Stomach (tissue), 9 donors: ENCODE data around the gene CAV2. TPM values are rescaled to one million over a fixed set of nuclear protein-coding genes. Genes with fewer than 3 reads are reported as not detected.

Experiments used
- DNase-seq, 2 donors: peaks; one replicate each; pipeline versions ENCODE4 v3.0.0 to v3.0.0-alpha.2; 2013 to 2019
- H3K27ac ChIP-seq, 5 donors: fragments of 200-600 bp in 4 of 5; sonication (generic) in 4 of 5; one replicate each; pipeline ENCODE4 v1.5.1; 2013 to 2019; ENCODE audit warnings: mild to moderate bottlenecking in 1 of 5, moderate library complexity in 1 of 5
- H3K27me3 ChIP-seq, 3 donors: fragments of 200-600 bp; sonication (generic); one replicate each; pipeline ENCODE4 v1.5.1; 2017 to 2019; ENCODE audit warnings: mixed run types in 1 of 3
- H3K36me3 ChIP-seq, 4 donors: fragments of 200-600 bp; sonication (generic); 1 replicate in 3 of 4; 2 replicates in 1 of 4; pipeline ENCODE4 v1.5.1; 2016 to 2019
- H3K4me1 ChIP-seq, 4 donors: fragments of 200-600 bp; sonication (generic); one replicate each; pipeline ENCODE4 v1.5.1; 2016 to 2019
- H3K4me3 ChIP-seq, 4 donors: fragments of 200-600 bp; sonication (generic) in 3 of 4; one replicate each; pipeline ENCODE4 v1.5.1; 2016 to 2019; ENCODE audit warnings: mild to moderate bottlenecking in 1 of 4
- H3K9me3 ChIP-seq, 4 donors: fragments of 200-600 bp; sonication (generic); one replicate each; pipeline ENCODE4 v1.5.1; 2016 to 2019
- EP300 ChIP-seq: sonication (generic); formaldehyde crosslinking; IDR thresholded peaks from one replicate; pipeline ENCODE4 v1.6.1; 2017; ENCODE audit warnings: antibody characterized with exemption
- POLR2A ChIP-seq, 4 donors: fragments of 450-650 bp; IDR thresholded peaks; one replicate each; pipeline ENCODE4 v1.6.1; 2016; ENCODE audit warnings: antibody characterized with exemption in 4 of 4, control low read depth in 2 of 4, mild to moderate bottlenecking in 1 of 4, moderate library complexity in 1 of 4
- POLR2AphosphoS5 ChIP-seq, 3 donors: sonication (generic); formaldehyde crosslinking; IDR thresholded peaks; one replicate each; pipeline ENCODE4 v1.6.1; 2016; ENCODE audit warnings: antibody characterized with exemption in 3 of 3
- WGBS, 5 donors: extraction: QIAGEN DNeasy Blood & Tissue Kit in 3 of 5; methylation state at CpG; one replicate each; pipeline versions ENCODE4 v1.1.5 to v1.1.7; 2013 to 2018; 5-methylcytosine and 5-hydroxymethylcytosine counted together
- intact Hi-C: fragments of 100-400 bp; cut with DNase I; formaldehyde crosslinking; loops from one replicate; pipeline ENCODE4 v1.15.1; 2023; ENCODE audit warnings: low total_unique reads
- polyA plus RNA-seq, 3 donors: library from polyadenylated mRNA; stranded (reverse); fragments of 200-250 nt; gene quantifications; one replicate each; pipeline ENCODE4 v1.2.3, GENCODE V29; 2013
- total RNA-seq, 5 donors: library from RNA; depleted of rRNA; stranded (reverse); fragments of >200 nt; gene quantifications; one replicate each; pipeline versions ENCODE4 v1.1.0 to v1.2.3, GENCODE V29; 2014 to 2016
- TF ChIP-seq, protein P1 (sequence below), 7 experiments: fragments of 450-650 bp in 4 of 7; fragments of 200-600 bp in 3 of 7; sonication (generic) in 3 of 7; IDR thresholded peaks; one replicate each; pipeline ENCODE4 v1.5.1; 2016 to 2019; ENCODE audit warnings: antibody characterized with exemption in 7 of 7, control low read depth in 2 of 7, mild to moderate bottlenecking in 1 of 7
- donor health status: healthy with polysubstance abuse.
- donor health status: Bipolar disorder and iron deficiency.
- donor health status: healthy.

The CAV2 gene
- total and polyA plus RNA-seq, 8 donors = 15.7 to 90.1 (median 27.4) TPM

DNA sequence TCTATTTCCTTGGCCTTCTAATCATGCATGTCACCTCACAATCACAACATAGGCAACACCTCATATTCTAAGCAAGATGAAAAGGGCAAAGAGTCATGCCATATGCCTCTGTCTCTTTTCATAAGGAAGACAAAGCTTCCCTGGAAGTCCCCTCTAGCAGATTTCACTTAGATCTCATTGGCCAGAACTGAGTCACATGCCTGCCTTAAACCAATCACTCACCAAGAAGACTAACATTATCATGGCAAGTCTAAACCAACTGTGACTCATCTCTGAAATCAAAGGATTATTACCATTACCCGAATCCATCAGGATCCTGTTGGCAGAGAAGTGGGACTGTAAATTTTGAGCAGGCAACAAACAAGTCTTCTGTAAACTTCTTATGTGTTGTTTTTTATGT lies 53.1 kb downstream of the CAV2 start:
- H3K27me3 ChIP-seq = no peaks in the 10 kb centered on the region
- WGBS, 5 donors = 33 to 68% (median 50%) methylated on average over 1 of the region's 1 CpG
- H3K4me3 ChIP-seq = no peak overlapping the region
- H3K4me1 ChIP-seq = peaks cover 0 to 39% (median 7%) of the 10 kb centered on the region in 4 donors
- peak overlapping the region in 3 of 5 donors; percentile 40 to 85 (median 41) for H3K27ac ChIP-seq
- H3K9me3 ChIP-seq = no peaks in the 10 kb centered on the region
- no peak for DNase-seq
- no peaks in the 10 kb centered on the region for H3K36me3 ChIP-seq
- intact Hi-C loops = no loop called here
- TF ChIP-seq, protein P1, sequence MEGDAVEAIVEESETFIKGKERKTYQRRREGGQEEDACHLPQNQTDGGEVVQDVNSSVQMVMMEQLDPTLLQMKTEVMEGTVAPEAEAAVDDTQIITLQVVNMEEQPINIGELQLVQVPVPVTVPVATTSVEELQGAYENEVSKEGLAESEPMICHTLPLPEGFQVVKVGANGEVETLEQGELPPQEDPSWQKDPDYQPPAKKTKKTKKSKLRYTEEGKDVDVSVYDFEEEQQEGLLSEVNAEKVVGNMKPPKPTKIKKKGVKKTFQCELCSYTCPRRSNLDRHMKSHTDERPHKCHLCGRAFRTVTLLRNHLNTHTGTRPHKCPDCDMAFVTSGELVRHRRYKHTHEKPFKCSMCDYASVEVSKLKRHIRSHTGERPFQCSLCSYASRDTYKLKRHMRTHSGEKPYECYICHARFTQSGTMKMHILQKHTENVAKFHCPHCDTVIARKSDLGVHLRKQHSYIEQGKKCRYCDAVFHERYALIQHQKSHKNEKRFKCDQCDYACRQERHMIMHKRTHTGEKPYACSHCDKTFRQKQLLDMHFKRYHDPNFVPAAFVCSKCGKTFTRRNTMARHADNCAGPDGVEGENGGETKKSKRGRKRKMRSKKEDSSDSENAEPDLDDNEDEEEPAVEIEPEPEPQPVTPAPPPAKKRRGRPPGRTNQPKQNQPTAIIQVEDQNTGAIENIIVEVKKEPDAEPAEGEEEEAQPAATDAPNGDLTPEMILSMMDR (IDR thresholded peaks at IDR 0.05) = no peak
- TF ChIP-seq EP300 (no peak), POLR2A (IDR thresholded peaks at IDR 0.05) (no peak)

GRCh38 chr7:116553168-116553964 lies 53.8 kb downstream of the CAV2 start:
- peak overlapping the region in 4 of 5 donors; percentile 23 to 85 (median 36) for H3K27ac ChIP-seq
- no peaks in the 10 kb centered on the region for H3K9me3 ChIP-seq

GRCh38 chr7:116554436-116554835 lies 54.9 kb downstream of the CAV2 start:
- no peak for DNase-seq
- H3K4me3 ChIP-seq = no peak overlapping the region
- H3K27ac ChIP-seq = peak overlapping the region in 4 of 5 donors; percentile 23 to 85 (median 32)
- TF ChIP-seq POLR2AphosphoS5 (IDR thresholded peaks at IDR 0.05) = no peak
- no peak for TF ChIP-seq POLR2A (IDR thresholded peaks at IDR 0.05)
- no peaks in the 10 kb centered on the region for H3K9me3 ChIP-seq
- intact Hi-C loops = no loop called here
- H3K4me1 ChIP-seq = peaks cover 0 to 44% (median 7%) of the 10 kb centered on the region in 4 donors
- H3K36me3 ChIP-seq = peaks cover 0 to 6% (median 3%) of the 10 kb centered on the region in 4 donors
- H3K27me3 ChIP-seq = no peaks in the 10 kb centered on the region

More at GRCh38 chr7:116553168-116553964, 53.8 kb downstream of the CAV2 start:
- WGBS, 5 donors = 47 to 74% (median 65%) methylated on average over 3 of the region's 3 CpGs
- H3K36me3 ChIP-seq = no peaks in the 10 kb centered on the region
- intact Hi-C loops = no loop called here
- DNase-seq = no peak
- no peak for TF ChIP-seq POLR2AphosphoS5 (IDR thresholded peaks at IDR 0.05)
- TF ChIP-seq, protein P1 (IDR thresholded peaks at IDR 0.05) = no peak
- no peak for TF ChIP-seq EP300
- TF ChIP-seq POLR2A (IDR thresholded peaks at IDR 0.05) = no peak
- no peak overlapping the region for H3K4me3 ChIP-seq
- no peaks in the 10 kb centered on the region for H3K27me3 ChIP-seq
- H3K4me1 ChIP-seq = peaks cover 0 to 39% (median 7%) of the 10 kb centered on the region in 4 donors

DNA sequence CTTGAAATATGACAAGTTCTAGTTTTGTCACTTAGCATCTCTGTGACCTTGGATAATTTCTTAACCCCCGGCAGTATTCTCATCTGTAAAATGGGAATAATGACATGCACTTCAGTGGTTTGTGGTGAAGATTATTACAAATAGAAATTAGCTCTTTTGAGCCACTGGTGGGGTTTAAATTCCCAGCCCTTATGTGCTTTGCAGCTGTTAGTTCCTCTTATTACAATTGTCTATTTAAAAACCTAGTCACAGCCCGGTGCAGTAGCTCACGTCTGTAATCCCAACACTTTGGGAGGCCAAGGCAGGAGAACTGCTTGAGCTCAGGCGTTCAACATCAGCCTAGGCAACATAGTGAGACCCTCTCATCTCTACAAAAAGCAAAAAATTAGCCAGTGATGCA lies 55.4 kb downstream of the CAV2 start:
- TF ChIP-seq EP300 (no peak), POLR2AphosphoS5 (IDR thresholded peaks at IDR 0.05) (no peak), POLR2A (IDR thresholded peaks at IDR 0.05) (no peak)
- TF ChIP-seq, protein P1 (IDR thresholded peaks at IDR 0.05) = no peak
- H3K4me3 ChIP-seq = no peak overlapping the region
- peak overlapping the region in 3 of 5 donors; percentile 34 to 85 (median 52) for H3K27ac ChIP-seq
- peaks cover 0 to 6% (median 4%) of the 10 kb centered on the region in 4 donors for H3K36me3 ChIP-seq
- 65 to 81% (median 74%) methylated on average over 4 of the region's 4 CpGs for WGBS, 5 donors
- peaks cover 0 to 44% (median 7%) of the 10 kb centered on the region in 4 donors for H3K4me1 ChIP-seq
- no peaks in the 10 kb centered on the region for H3K9me3 ChIP-seq
- DNase-seq = no peak
- intact Hi-C loops = no loop called here
- no peaks in the 10 kb centered on the region for H3K27me3 ChIP-seq
